Measurements from ENCODE around the gene TMEM125.

GRCh38 chr1:43300378-43301094, 30.8 kb downstream of the TMEM125 start, which contains the start of gene TIE1:
- TF ChIP-seq EP300 (IDR thresholded peaks at IDR 0.05; ENCODE audit: borderline replicate concordance) (no peak), MAX (IDR thresholded peaks at IDR 0.05) (no peak), ZBTB7A (IDR thresholded peaks at IDR 0.05; ENCODE audit: low read depth) (no peak), NFIC (IDR thresholded peaks at IDR 0.05) (no peak), RAD21 (IDR thresholded peaks at IDR 0.05; ENCODE audit: low read depth) (no peak), TAF1 (IDR thresholded peaks at IDR 0.05; ENCODE audit: low read depth) (no peak), YY1 (IDR thresholded peaks at IDR 0.05; ENCODE audit: low read depth) (no peak), TEAD4 (IDR thresholded peaks at IDR 0.05) (no peak), CEBPB (IDR thresholded peaks at IDR 0.05) (no peak)
- TF ChIP-seq, protein P1, sequence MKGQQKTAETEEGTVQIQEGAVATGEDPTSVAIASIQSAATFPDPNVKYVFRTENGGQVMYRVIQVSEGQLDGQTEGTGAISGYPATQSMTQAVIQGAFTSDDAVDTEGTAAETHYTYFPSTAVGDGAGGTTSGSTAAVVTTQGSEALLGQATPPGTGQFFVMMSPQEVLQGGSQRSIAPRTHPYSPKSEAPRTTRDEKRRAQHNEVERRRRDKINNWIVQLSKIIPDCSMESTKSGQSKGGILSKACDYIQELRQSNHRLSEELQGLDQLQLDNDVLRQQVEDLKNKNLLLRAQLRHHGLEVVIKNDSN (IDR thresholded peaks at IDR 0.05), result no peak
- TF ChIP-seq, protein P2, sequence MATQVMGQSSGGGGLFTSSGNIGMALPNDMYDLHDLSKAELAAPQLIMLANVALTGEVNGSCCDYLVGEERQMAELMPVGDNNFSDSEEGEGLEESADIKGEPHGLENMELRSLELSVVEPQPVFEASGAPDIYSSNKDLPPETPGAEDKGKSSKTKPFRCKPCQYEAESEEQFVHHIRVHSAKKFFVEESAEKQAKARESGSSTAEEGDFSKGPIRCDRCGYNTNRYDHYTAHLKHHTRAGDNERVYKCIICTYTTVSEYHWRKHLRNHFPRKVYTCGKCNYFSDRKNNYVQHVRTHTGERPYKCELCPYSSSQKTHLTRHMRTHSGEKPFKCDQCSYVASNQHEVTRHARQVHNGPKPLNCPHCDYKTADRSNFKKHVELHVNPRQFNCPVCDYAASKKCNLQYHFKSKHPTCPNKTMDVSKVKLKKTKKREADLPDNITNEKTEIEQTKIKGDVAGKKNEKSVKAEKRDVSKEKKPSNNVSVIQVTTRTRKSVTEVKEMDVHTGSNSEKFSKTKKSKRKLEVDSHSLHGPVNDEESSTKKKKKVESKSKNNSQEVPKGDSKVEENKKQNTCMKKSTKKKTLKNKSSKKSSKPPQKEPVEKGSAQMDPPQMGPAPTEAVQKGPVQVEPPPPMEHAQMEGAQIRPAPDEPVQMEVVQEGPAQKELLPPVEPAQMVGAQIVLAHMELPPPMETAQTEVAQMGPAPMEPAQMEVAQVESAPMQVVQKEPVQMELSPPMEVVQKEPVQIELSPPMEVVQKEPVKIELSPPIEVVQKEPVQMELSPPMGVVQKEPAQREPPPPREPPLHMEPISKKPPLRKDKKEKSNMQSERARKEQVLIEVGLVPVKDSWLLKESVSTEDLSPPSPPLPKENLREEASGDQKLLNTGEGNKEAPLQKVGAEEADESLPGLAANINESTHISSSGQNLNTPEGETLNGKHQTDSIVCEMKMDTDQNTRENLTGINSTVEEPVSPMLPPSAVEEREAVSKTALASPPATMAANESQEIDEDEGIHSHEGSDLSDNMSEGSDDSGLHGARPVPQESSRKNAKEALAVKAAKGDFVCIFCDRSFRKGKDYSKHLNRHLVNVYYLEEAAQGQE (IDR thresholded peaks at IDR 0.05; ENCODE audit: low read depth), result no peak
